Gastrocnemius medialis (tissue), 4 donors: ENCODE measurements around the gene CBX8. TPM values are rescaled to one million over a fixed set of nuclear protein-coding genes. Genes with fewer than 3 reads are reported as not detected.

Experiments
- ATAC-seq, 2 donors: fragments of 150-250 bp; one replicate each; pipeline ENCODE4 v1.9.1; 2016
- DNase-seq, 2 donors: peaks; one replicate each; pipeline ENCODE4 v3.0.0-alpha.2; 2019
- H3K27ac ChIP-seq, 4 donors: fragments of 200-600 bp; sonication (generic); 1 replicate in 1 of 4; 2 replicates in 3 of 4; pipeline ENCODE4 v1.5.1; 2016 to 2018; ENCODE audit warnings: mild to moderate bottlenecking in 2 of 4, moderate library complexity in 1 of 4
- H3K27me3 ChIP-seq, 3 donors: fragments of 200-600 bp; sonication (generic) in 2 of 3; 1 replicate in 1 of 3; 2 replicates in 2 of 3; pipeline versions ENCODE4 v1.5.1 to v1.6.0; 2016 to 2019; ENCODE audit warnings: mild to moderate bottlenecking in 1 of 3, moderate library complexity in 1 of 3
- H3K36me3 ChIP-seq, 2 donors: fragments of 200-600 bp; sonication (generic) in 1 of 2; one replicate each; pipeline ENCODE4 v1.5.1; 2017 to 2018
- H3K4me1 ChIP-seq, 2 donors: fragments of 200-600 bp; sonication (generic) in 1 of 2; one replicate each; pipeline ENCODE4 v1.5.1; 2016 to 2017; ENCODE audit warnings: mild to moderate bottlenecking in 2 of 2
- H3K4me3 ChIP-seq, 4 donors: fragments of 200-600 bp; sonication (generic) in 3 of 4; 1 replicate in 1 of 4; 2 replicates in 3 of 4; pipeline ENCODE4 v1.5.1; 2016 to 2019; ENCODE audit warnings: mild to moderate bottlenecking in 2 of 4
- H3K9me3 ChIP-seq, 3 donors: fragments of 200-600 bp; sonication (generic) in 2 of 3; 1 replicate in 1 of 3; 2 replicates in 2 of 3; pipeline ENCODE4 v1.5.1; 2016 to 2019
- CTCF ChIP-seq, 5 experiments: fragments of 450-650 bp in 3 of 5; fragments of 200-600 bp in 2 of 5; sonication (generic) in 2 of 5; IDR thresholded peaks in 4 of 5; conservative IDR thresholded peaks in 1 of 5; 1 replicate in 4 of 5; 2 replicates in 1 of 5; pipeline ENCODE4 v1.5.1; 2016 to 2019; ENCODE audit warnings: antibody characterized with exemption in 5 of 5, mild to moderate bottlenecking in 3 of 5, moderate library complexity in 3 of 5
- POLR2A ChIP-seq, 2 donors: fragments of 450-650 bp; IDR thresholded peaks; one replicate each; pipeline ENCODE4 v1.6.1; 2017; ENCODE audit warnings: antibody characterized with exemption in 2 of 2, mild to moderate bottlenecking in 2 of 2, moderate library complexity in 2 of 2
- in situ Hi-C, 4 donors: fragments of 200-750 bp; cut with MboI; loops; one replicate each; pipeline versions ENCODE4 v1.15.0 to v1.8.0; 2017; ENCODE audit warnings: low sequenced_read_pairs in 4 of 4
- intact Hi-C: fragments of 100-400 bp; cut with DNase I; formaldehyde crosslinking; loops from one replicate; pipeline ENCODE4 v1.15.1; 2023; ENCODE audit warnings: low total_unique reads
- total RNA-seq, 4 donors: library from RNA; depleted of rRNA; stranded (reverse); fragments of >200 nt; gene quantifications; one replicate each; pipeline versions ENCODE4 v1.1.0 to v1.2.3, GENCODE V29; 2016

CBX8 gene
- total RNA-seq, 4 donors from 2014 or later, result 0.18 to 0.94 (median 0.49) TPM; not detected in 1

GRCh38 chr17:79748295-79749099 is 48.4 kb downstream of the CBX8 start:
- Histone ChIP-seq H3K9me3 (no peaks in the 10 kb centered on the region), H3K4me1 (no peaks in the 10 kb centered on the region), H3K36me3 (no peaks in the 10 kb centered on the region), H3K4me3 (no peak overlapping the region), H3K27me3 (peaks cover 67 to 73% (median 70%) of the 10 kb centered on the region in 3 donors), H3K27ac (no peak overlapping the region)
- ATAC-seq, result no peak
- intact Hi-C loops (no loop called here), in situ Hi-C loops (no loop called here)
- TF ChIP-seq POLR2A (IDR thresholded peaks at IDR 0.05) (no peak), CTCF (IDR thresholded peaks at IDR 0.05 in 4 of 5, conservative IDR thresholded peaks at IDR 0.05 in 1 of 5) (no peak)
- DNase-seq, result no peak

- H3K27me3 ChIP-seq, result peaks cover 63 to 71% (median 66%) of the 10 kb centered on the region in 3 donors
- ATAC-seq (no peak), DNase-seq (no peak)
- H3K9me3 ChIP-seq, result no peaks in the 10 kb centered on the region
- no peaks in the 10 kb centered on the region for H3K36me3 ChIP-seq
- H3K4me3 ChIP-seq, result no peak overlapping the region
- no peak overlapping the region for H3K27ac ChIP-seq
- TF ChIP-seq CTCF (IDR thresholded peaks at IDR 0.05 in 4 of 5, conservative IDR thresholded peaks at IDR 0.05 in 1 of 5) (no peak), POLR2A (IDR thresholded peaks at IDR 0.05) (no peak)
- intact Hi-C loops, result no loop called here
- H3K4me1 ChIP-seq, result no peaks in the 10 kb centered on the region
- in situ Hi-C loops, result no loop called here
These were observed 49.2 kb downstream of the CBX8 start for GRCh38 chr17:79747508-79748294.

- no peaks in the 10 kb centered on the region for H3K9me3 ChIP-seq
- DNase-seq (no peak), ATAC-seq (no peak)
- no peak overlapping the region for H3K4me3 ChIP-seq
- H3K27ac ChIP-seq, result no peak overlapping the region
- intact Hi-C loops, result no loop called here
- no peaks in the 10 kb centered on the region for H3K36me3 ChIP-seq
- peaks cover 60 to 73% (median 61%) of the 10 kb centered on the region in 3 donors for H3K27me3 ChIP-seq
- peaks cover 0 to 2% of the 10 kb centered on the region in 2 donors for H3K4me1 ChIP-seq
- no peak for TF ChIP-seq CTCF (IDR thresholded peaks at IDR 0.05 in 4 of 5, conservative IDR thresholded peaks at IDR 0.05 in 1 of 5)
- TF ChIP-seq POLR2A (IDR thresholded peaks at IDR 0.05), result no peak
- in situ Hi-C loops, result no loop called here
These were observed 49.9 kb downstream of the CBX8 start for GRCh38 chr17:79746889-79747507.

- Histone ChIP-seq H3K9me3 (no peaks in the 10 kb centered on the region), H3K4me3 (no peak overlapping the region), H3K27ac (no peak overlapping the region), H3K36me3 (no peaks in the 10 kb centered on the region), H3K4me1 (peaks cover 0 to 5% of the 10 kb centered on the region in 2 donors), H3K27me3 (peaks cover 57 to 75% (median 62%) of the 10 kb centered on the region in 3 donors)
- intact Hi-C loops, result no loop called here
- in situ Hi-C loops, result no loop called here
- TF ChIP-seq CTCF (IDR thresholded peaks at IDR 0.05 in 4 of 5, conservative IDR thresholded peaks at IDR 0.05 in 1 of 5), result no peak
- DNase-seq, result no peak
- no peak for ATAC-seq
These were observed 51.2 kb downstream of the CBX8 start for GRCh38 chr17:79745641-79746105.
